Brain microvascular endothelial cell (primary cell): ENCODE data around the gene MSANTD1.

Experiments
- DNase-seq: peaks from one replicate; pipeline ENCODE4 v3.0.0-alpha.2; 2020
- H3K27ac ChIP-seq: fragments of 250-450 bp; sonication (Bioruptor Pico); 2 replicates; pipeline ENCODE4 v1.5.1; 2020; ENCODE audit warnings: mild to moderate bottlenecking, moderate library complexity
- H3K27me3 ChIP-seq: fragments of 250-450 bp; sonication (Bioruptor Pico); replicated peaks from 2 replicates; pipeline ENCODE4 v1.5.1; 2020; ENCODE audit warnings: mild to moderate bottlenecking
- H3K36me3 ChIP-seq: fragments of 250-450 bp; sonication (Bioruptor Pico); replicated peaks from 2 replicates; pipeline ENCODE4 v1.5.1; 2020; ENCODE audit warnings: mild to moderate bottlenecking
- H3K4me3 ChIP-seq: 2 replicates; pipeline ENCODE4 v1.5.1; 2011; ENCODE audit warnings: low read depth, mild to moderate bottlenecking, control low read depth, low read length, moderate library complexity
- in situ Hi-C: cut with HindIII; loops from 2 replicates; pipeline ENCODE4 v1.10.0; 2017; ENCODE audit warnings: low sequenced_read_pairs, low pct_ligation_motif_present
- TF ChIP-seq, protein P1 (sequence below): IDR thresholded peaks from 2 replicates; pipeline ENCODE4 v1.5.1; 2011; ENCODE audit warnings: low read depth, mild to moderate bottlenecking, moderate library complexity, low read length, control low read depth, inconsistent platforms; ENCODE audit errors: missing control alignments

Gene MSANTD1

DNA sequence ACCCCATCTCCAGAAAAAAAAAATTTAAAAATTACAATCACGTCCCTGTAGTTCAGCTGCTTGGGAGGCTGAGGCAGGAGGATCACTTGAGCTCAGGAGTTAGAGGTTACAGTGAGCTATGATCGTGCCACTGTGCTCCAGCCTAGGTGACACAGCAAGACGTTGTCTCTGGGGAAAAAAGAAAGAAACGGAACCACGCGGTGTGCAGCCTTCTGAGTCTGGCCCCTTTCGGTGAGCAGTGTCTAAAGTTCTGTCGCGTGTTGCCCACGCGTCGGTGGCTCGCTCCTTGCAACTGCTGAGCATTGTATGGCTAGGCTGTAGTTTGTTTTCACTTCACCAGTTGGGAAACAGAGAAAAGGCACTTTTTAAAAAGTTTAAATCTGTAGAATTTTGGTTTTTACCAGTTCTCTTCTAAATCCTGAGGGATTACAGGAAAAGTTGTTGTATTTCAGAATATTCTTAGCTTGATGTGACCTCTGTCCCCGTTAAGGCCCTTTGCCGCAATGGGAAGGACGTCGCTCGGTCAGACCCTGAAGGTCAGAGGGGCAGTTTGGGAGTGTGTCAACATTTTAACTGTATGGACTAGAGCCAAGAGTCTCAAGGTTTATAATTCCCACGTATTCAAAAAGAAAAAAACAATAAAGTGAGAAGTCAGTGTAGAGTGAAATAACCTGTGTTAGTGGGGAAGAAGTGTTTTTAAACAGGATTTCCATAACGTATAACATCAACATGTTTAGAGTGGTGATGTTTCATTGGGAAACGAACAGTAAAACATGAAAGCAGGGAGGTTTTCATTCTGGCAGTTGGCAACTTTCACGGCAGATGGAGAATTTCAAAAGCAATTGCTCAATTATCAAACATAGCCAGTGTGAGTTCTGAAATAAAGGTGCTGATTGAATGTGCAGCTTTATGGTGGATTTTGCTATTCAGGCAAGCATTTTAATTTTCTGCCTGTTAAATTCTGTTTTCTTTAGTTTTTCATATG is 45.8 kb upstream of the MSANTD1 start:
- H3K4me3 ChIP-seq: no peak overlapping the region
- TF ChIP-seq, protein P1, sequence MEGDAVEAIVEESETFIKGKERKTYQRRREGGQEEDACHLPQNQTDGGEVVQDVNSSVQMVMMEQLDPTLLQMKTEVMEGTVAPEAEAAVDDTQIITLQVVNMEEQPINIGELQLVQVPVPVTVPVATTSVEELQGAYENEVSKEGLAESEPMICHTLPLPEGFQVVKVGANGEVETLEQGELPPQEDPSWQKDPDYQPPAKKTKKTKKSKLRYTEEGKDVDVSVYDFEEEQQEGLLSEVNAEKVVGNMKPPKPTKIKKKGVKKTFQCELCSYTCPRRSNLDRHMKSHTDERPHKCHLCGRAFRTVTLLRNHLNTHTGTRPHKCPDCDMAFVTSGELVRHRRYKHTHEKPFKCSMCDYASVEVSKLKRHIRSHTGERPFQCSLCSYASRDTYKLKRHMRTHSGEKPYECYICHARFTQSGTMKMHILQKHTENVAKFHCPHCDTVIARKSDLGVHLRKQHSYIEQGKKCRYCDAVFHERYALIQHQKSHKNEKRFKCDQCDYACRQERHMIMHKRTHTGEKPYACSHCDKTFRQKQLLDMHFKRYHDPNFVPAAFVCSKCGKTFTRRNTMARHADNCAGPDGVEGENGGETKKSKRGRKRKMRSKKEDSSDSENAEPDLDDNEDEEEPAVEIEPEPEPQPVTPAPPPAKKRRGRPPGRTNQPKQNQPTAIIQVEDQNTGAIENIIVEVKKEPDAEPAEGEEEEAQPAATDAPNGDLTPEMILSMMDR: no peak

DNA sequence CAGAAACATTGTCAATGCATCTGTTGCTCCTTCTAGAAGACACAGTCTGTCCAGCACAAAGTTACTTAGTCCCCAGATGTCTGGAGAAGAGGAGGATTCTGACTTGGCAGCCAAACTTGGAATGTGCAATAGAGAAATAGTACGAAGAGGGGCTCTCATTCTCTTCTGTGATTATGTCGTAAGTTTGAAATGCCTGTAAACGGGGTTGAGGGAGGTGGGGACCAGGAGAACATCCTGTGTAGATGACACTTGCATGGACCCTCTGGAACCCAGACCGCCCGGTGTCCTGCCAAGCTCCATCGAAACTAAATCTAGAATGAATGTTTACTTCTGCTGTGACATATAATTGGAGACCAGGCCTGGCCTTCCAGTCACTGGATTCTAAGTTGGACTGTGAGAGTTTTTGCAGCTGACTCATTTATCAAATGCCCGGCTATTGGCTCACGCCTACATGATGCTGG is 45.0 kb upstream of the MSANTD1 start:
- H3K36me3 ChIP-seq: peaks cover 14% of the 10 kb centered on the region
- no peak overlapping the region for H3K4me3 ChIP-seq
- TF ChIP-seq, protein P1: no peak
- peak; percentile 50 for DNase-seq
- no peak overlapping the region for H3K27ac ChIP-seq
- in situ Hi-C loops: no loop called here
- no peaks in the 10 kb centered on the region for H3K27me3 ChIP-seq

More for the DNA sequence above, 45.8 kb upstream of the MSANTD1 start:
- Histone ChIP-seq H3K36me3 (peaks cover 15% of the 10 kb centered on the region), H3K27me3 (no peaks in the 10 kb centered on the region), H3K27ac (no peak overlapping the region)
- no peak for DNase-seq
- in situ Hi-C loops: no loop called here

DNA sequence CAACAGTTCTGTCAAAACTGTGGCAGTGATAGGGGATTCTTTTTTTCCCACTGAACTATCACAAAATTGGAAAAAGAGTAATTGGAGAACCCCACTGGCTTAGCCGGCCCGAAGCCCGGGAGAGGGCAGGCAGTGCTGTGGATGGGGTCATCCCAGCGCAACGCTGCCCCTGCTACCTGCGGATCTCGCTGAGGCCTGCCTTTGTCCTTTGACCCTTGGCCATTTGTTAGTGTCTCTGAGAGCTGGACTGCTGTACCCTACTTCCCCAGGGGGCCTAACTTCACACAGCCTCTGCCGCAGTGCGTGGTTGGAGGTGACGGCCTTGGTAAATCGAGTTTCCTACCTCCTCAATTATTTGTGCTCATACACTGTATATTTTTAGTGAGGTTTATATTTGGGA is 43.0 kb upstream of the MSANTD1 start:
- in situ Hi-C loops: no loop called here
- H3K4me3 ChIP-seq: no peak overlapping the region
- no peak for DNase-seq
- TF ChIP-seq, protein P1: no peak
- H3K27ac ChIP-seq: no peak overlapping the region
- H3K36me3 ChIP-seq: peaks cover 30% of the 10 kb centered on the region
- no peaks in the 10 kb centered on the region for H3K27me3 ChIP-seq

DNA sequence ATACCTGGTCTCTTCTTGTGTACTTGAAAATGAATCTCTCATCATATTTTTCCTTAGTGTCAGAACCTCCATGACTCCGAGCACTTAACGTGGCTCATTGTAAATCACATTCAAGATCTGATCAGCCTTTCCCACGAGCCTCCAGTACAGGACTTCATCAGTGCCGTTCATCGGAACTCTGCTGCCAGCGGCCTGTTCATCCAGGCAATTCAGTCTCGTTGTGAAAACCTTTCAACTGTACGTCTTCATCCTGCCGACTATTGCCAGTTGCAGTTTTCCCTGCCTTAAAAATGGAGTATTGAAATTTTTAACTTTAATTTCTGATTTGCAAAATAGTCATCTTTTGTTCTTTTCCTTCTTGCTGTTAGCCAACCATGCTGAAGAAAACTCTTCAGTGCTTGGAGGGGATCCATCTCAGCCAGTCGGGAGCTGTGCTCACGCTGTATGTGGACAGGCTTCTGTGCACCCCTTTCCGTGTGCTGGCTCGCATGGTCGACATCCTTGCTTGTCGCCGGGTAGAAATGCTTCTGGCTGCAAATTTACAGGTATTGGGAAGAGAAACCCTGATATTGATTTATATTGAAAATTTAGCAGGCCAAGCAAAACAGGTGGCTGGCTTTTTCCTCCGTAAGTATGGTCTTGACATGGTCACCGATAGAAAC is 42.4 kb upstream of the MSANTD1 start:
- H3K36me3 ChIP-seq: peaks cover 30% of the 10 kb centered on the region
- in situ Hi-C loops: no loop called here
- H3K27me3 ChIP-seq: no peaks in the 10 kb centered on the region
- no peak overlapping the region for H3K4me3 ChIP-seq
- DNase-seq: no peak
- no peak overlapping the region for H3K27ac ChIP-seq
- TF ChIP-seq, protein P1: no peak

DNA sequence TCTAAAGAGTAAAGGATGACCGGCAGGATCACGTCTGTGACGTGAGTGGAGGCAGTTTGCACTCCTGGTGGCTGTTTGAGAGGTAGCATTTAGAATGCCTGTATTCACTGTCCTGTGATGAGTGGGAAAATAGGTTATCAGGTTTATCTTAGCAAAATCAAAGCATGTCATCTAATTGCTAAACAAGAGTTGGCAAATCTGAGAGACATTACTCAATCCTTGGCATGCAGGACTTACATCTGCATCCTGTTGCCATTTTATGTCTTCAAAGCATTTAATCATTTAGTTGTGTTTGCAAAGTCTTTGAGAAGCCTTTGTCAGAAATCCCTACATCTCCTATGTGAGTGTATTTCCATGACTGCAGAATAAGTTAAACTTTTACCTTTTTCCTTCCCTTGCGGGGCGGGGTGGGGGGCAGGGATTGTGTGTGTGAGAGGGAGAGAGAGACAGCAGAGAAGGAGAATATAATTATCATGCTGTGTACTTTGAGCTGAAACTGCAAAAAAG is 41.4 kb upstream of the MSANTD1 start:
- no peak for DNase-seq
- in situ Hi-C loops: no loop called here
- peaks cover 34% of the 10 kb centered on the region for H3K36me3 ChIP-seq
- TF ChIP-seq, protein P1: no peak
- no peak overlapping the region for H3K4me3 ChIP-seq
- no peak overlapping the region for H3K27ac ChIP-seq
- no peaks in the 10 kb centered on the region for H3K27me3 ChIP-seq
